Stomach (tissue), 9 donors: ENCODE data around the gene SMAP2. TPM values are rescaled to one million over a fixed set of nuclear protein-coding genes. Genes with fewer than 3 reads are reported as not detected.

Experiments used
- DNase-seq, 2 donors: peaks; one replicate each; pipeline versions ENCODE4 v3.0.0 to v3.0.0-alpha.2; 2013 to 2019
- H3K27ac ChIP-seq, 5 donors: fragments of 200-600 bp in 4 of 5; sonication (generic) in 4 of 5; one replicate each; pipeline ENCODE4 v1.5.1; 2013 to 2019; ENCODE audit warnings: mild to moderate bottlenecking in 1 of 5, moderate library complexity in 1 of 5
- H3K27me3 ChIP-seq, 3 donors: fragments of 200-600 bp; sonication (generic); one replicate each; pipeline ENCODE4 v1.5.1; 2017 to 2019; ENCODE audit warnings: mixed run types in 1 of 3
- H3K36me3 ChIP-seq, 4 donors: fragments of 200-600 bp; sonication (generic); 1 replicate in 3 of 4; 2 replicates in 1 of 4; pipeline ENCODE4 v1.5.1; 2016 to 2019
- H3K4me1 ChIP-seq, 4 donors: fragments of 200-600 bp; sonication (generic); one replicate each; pipeline ENCODE4 v1.5.1; 2016 to 2019
- H3K4me3 ChIP-seq, 4 donors: fragments of 200-600 bp; sonication (generic) in 3 of 4; one replicate each; pipeline ENCODE4 v1.5.1; 2016 to 2019; ENCODE audit warnings: mild to moderate bottlenecking in 1 of 4
- H3K9me3 ChIP-seq, 4 donors: fragments of 200-600 bp; sonication (generic); one replicate each; pipeline ENCODE4 v1.5.1; 2016 to 2019
- CTCF ChIP-seq, 7 experiments: fragments of 450-650 bp in 4 of 7; fragments of 200-600 bp in 3 of 7; sonication (generic) in 3 of 7; IDR thresholded peaks; one replicate each; pipeline ENCODE4 v1.5.1; 2016 to 2019; ENCODE audit warnings: antibody characterized with exemption in 7 of 7, control low read depth in 2 of 7, mild to moderate bottlenecking in 1 of 7
- EP300 ChIP-seq: sonication (generic); formaldehyde crosslinking; IDR thresholded peaks from one replicate; pipeline ENCODE4 v1.6.1; 2017; ENCODE audit warnings: antibody characterized with exemption
- POLR2A ChIP-seq, 4 donors: fragments of 450-650 bp; IDR thresholded peaks; one replicate each; pipeline ENCODE4 v1.6.1; 2016; ENCODE audit warnings: antibody characterized with exemption in 4 of 4, control low read depth in 2 of 4, mild to moderate bottlenecking in 1 of 4, moderate library complexity in 1 of 4
- POLR2AphosphoS5 ChIP-seq, 3 donors: sonication (generic); formaldehyde crosslinking; IDR thresholded peaks; one replicate each; pipeline ENCODE4 v1.6.1; 2016; ENCODE audit warnings: antibody characterized with exemption in 3 of 3
- WGBS, 5 donors: extraction: QIAGEN DNeasy Blood & Tissue Kit in 3 of 5; methylation state at CpG; one replicate each; pipeline versions ENCODE4 v1.1.5 to v1.1.7; 2013 to 2018; 5-methylcytosine and 5-hydroxymethylcytosine counted together
- intact Hi-C: fragments of 100-400 bp; cut with DNase I; formaldehyde crosslinking; loops from one replicate; pipeline ENCODE4 v1.15.1; 2023; ENCODE audit warnings: low total_unique reads
- polyA plus RNA-seq, 3 donors: library from polyadenylated mRNA; stranded (reverse); fragments of 200-250 nt; gene quantifications; one replicate each; pipeline ENCODE4 v1.2.3, GENCODE V29; 2013
- total RNA-seq, 5 donors: library from RNA; depleted of rRNA; stranded (reverse); fragments of >200 nt; gene quantifications; one replicate each; pipeline versions ENCODE4 v1.1.0 to v1.2.3, GENCODE V29; 2014 to 2016
- donor health status: healthy with polysubstance abuse.
- donor health status: Bipolar disorder and iron deficiency.
- donor health status: healthy.

Gene SMAP2
- total and polyA plus RNA-seq, 8 donors: 21.6 to 58.0 (median 31.8) TPM

- Histone ChIP-seq H3K36me3 (peaks cover 15 to 48% (median 46%) of the 10 kb centered on the region in 4 donors), H3K4me3 (no peak overlapping the region), H3K9me3 (no peaks in the 10 kb centered on the region), H3K27ac (no peak overlapping the region), H3K4me1 (peaks cover 0 to 25% (median 0%) of the 10 kb centered on the region in 4 donors), H3K27me3 (no peaks in the 10 kb centered on the region)
- intact Hi-C loops: no loop called here
- WGBS, 5 donors: 93 to 96% (median 96%) methylated on average over 6 of the region's 6 CpGs
- DNase-seq: no peak
- TF ChIP-seq POLR2A (IDR thresholded peaks at IDR 0.05): no peak
- no peak for TF ChIP-seq POLR2AphosphoS5 (IDR thresholded peaks at IDR 0.05)
- no peak for TF ChIP-seq CTCF (IDR thresholded peaks at IDR 0.05)
- no peak for TF ChIP-seq EP300
Observed at GRCh38 chr1:40423951-40424618, 50.6 kb downstream of the SMAP2 start.

- no peak for DNase-seq
- intact Hi-C loops: no loop called here
- Histone ChIP-seq H3K4me1 (peaks cover 0 to 25% (median 0%) of the 10 kb centered on the region in 4 donors), H3K4me3 (no peak overlapping the region), H3K36me3 (peaks cover 13 to 37% (median 35%) of the 10 kb centered on the region in 4 donors), H3K9me3 (no peaks in the 10 kb centered on the region), H3K27me3 (no peaks in the 10 kb centered on the region), H3K27ac (no peak overlapping the region)
- TF ChIP-seq EP300 (no peak), POLR2A (IDR thresholded peaks at IDR 0.05) (no peak), POLR2AphosphoS5 (IDR thresholded peaks at IDR 0.05) (no peak), CTCF (IDR thresholded peaks at IDR 0.05) (no peak)
- 59 to 95% (median 90%) methylated on average over 4 of the region's 4 CpGs for WGBS, 5 donors
Observed at GRCh38 chr1:40425198-40425597, 51.7 kb downstream of the SMAP2 start.

GRCh38 chr1:40431385-40431784 is 57.9 kb downstream of the SMAP2 start:
- no peak overlapping the region for H3K4me3 ChIP-seq
- H3K36me3 ChIP-seq: no peaks in the 10 kb centered on the region
- DNase-seq: no peak
- no peaks in the 10 kb centered on the region for H3K4me1 ChIP-seq
- no peak overlapping the region for H3K27ac ChIP-seq
- intact Hi-C loops: no loop called here
- H3K27me3 ChIP-seq: no peaks in the 10 kb centered on the region
- no peaks in the 10 kb centered on the region for H3K9me3 ChIP-seq
- TF ChIP-seq EP300: no peak
- no peak for TF ChIP-seq POLR2AphosphoS5 (IDR thresholded peaks at IDR 0.05)
- no peak for TF ChIP-seq POLR2A (IDR thresholded peaks at IDR 0.05)
- no peak for TF ChIP-seq CTCF (IDR thresholded peaks at IDR 0.05)

GRCh38 chr1:40432644-40433390 is 59.3 kb downstream of the SMAP2 start:
- no peaks in the 10 kb centered on the region for H3K4me1 ChIP-seq
- H3K9me3 ChIP-seq: no peaks in the 10 kb centered on the region
- no peaks in the 10 kb centered on the region for H3K27me3 ChIP-seq
- TF ChIP-seq POLR2AphosphoS5 (IDR thresholded peaks at IDR 0.05) (no peak), CTCF (IDR thresholded peaks at IDR 0.05) (no peak), EP300 (no peak), POLR2A (IDR thresholded peaks at IDR 0.05) (no peak)
- H3K4me3 ChIP-seq: no peak overlapping the region
- no peak overlapping the region for H3K27ac ChIP-seq
- no peaks in the 10 kb centered on the region for H3K36me3 ChIP-seq
- intact Hi-C loops: no loop called here
- DNase-seq: no peak
- WGBS, 5 donors: 74 to 82% (median 80%) methylated on average over 3 of the region's 3 CpGs
